Measurements from ENCODE around the gene MASP1.

GRCh38 chr3:187291512-187292132 lies at the start of gene MASP1:
- TF ChIP-seq POLR2A (IDR thresholded peaks at IDR 0.05) (no peak), CTCF (IDR thresholded peaks at IDR 0.05) (no peak)
